Heart left ventricle (tissue), 13 donors: ENCODE data around the gene SNX17.
A peak's percentile ranks its signal among the peaks of the same experiment; 100 is the strongest.

Experiments
- CTCF ChIP-seq, 12 donors: fragments of 200-600 bp; sonication (generic) in 4 of 12; IDR thresholded peaks; one replicate each; pipeline versions ENCODE4 v1.5.0 to v1.8.0; 2018 to 2022; ENCODE audit warnings: antibody characterized with exemption in 12 of 12, mild to moderate bottlenecking in 5 of 12
- POLR2A ChIP-seq, 2 donors: fragments of 450-650 bp; IDR thresholded peaks; one replicate each; pipeline ENCODE4 v1.6.1; 2017; ENCODE audit warnings: antibody characterized with exemption in 2 of 2, mild to moderate bottlenecking in 2 of 2, moderate library complexity in 2 of 2
- donor health status: ischemic (EF 13 %, LVEDD 7.1; RV severe dilation, severe dysfunction).
- donor health status: DM: no; HTN: yes; CAD: no.
- donor health status: DM: no; HTN: no; CAD: no.
- donor health status: ischemic (EF 25% LVEDD 6.9; RV normal size, moderate dysfunction).
- donor health status: ischemic (EF 25% LVEDD 5.7; RV mildly dilated, moderate dysfunction).
- donor health status: ischemic (EF 35%, LVEDD 5.7; RV mildly dilated, moderate dysfunction).
- donor health status: nonischemic (EF 11% LVEDD 7.7; RV severe dilation, severe dysfunction).
- donor health status: DM: yes; HTN: yes; CAD: no.
- donor health status: PGD.
- donor health status: ischemic (EF 29% LVEDD 5.4; RV normal size, mild dysfunction).
- donor health status: nonischemic (EF 23%, LVEDD 6.1; RV moderate dilation, normal function).

GRCh38 chr2:27320958-27321543 is 49.4 kb upstream of the SNX17 start:
- TF ChIP-seq POLR2A (IDR thresholded peaks at IDR 0.05) (peak in 1 of 2 donors; percentile 41), CTCF (IDR thresholded peaks at IDR 0.05) (peak in 11 of 12 donors; percentile 15 to 56 (median 29))
